DOHH2 (cell line): ENCODE data around the gene LDLRAD4.

ENCODE experiments used
- EZH2phosphoT487 ChIP-seq: fragments of 200-600 bp; sonication (generic); IDR thresholded peaks from 2 replicates; pipeline ENCODE4 v1.6.1; 2017; ENCODE audit warnings: borderline replicate concordance, mild to moderate bottlenecking, antibody characterized with exemption, low read length, moderate library complexity, mixed read lengths
- TF ChIP-seq, protein P1 (sequence below): fragments of 200-600 bp; sonication (generic); IDR thresholded peaks from one replicate; pipeline ENCODE4 v1.5.1; 2014; ENCODE audit warnings: antibody characterized with exemption, mild to moderate bottlenecking, low read depth, low read length; ENCODE audit not compliant: poor library complexity, severe bottlenecking

- TF ChIP-seq, protein P1, sequence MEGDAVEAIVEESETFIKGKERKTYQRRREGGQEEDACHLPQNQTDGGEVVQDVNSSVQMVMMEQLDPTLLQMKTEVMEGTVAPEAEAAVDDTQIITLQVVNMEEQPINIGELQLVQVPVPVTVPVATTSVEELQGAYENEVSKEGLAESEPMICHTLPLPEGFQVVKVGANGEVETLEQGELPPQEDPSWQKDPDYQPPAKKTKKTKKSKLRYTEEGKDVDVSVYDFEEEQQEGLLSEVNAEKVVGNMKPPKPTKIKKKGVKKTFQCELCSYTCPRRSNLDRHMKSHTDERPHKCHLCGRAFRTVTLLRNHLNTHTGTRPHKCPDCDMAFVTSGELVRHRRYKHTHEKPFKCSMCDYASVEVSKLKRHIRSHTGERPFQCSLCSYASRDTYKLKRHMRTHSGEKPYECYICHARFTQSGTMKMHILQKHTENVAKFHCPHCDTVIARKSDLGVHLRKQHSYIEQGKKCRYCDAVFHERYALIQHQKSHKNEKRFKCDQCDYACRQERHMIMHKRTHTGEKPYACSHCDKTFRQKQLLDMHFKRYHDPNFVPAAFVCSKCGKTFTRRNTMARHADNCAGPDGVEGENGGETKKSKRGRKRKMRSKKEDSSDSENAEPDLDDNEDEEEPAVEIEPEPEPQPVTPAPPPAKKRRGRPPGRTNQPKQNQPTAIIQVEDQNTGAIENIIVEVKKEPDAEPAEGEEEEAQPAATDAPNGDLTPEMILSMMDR: no peak
- no peak for TF ChIP-seq EZH2phosphoT487
Measured at GRCh38 chr18:13481331-13481730, 262.8 kb downstream of the LDLRAD4 start.
